Activated CD8-positive, alpha-beta T cell treated with anti-CD3 and anti-CD28 coated beads for 36 hours (primary cell): ENCODE data around the gene TM4SF20. TPM values are rescaled to one million over a fixed set of nuclear protein-coding genes. Genes with fewer than 3 reads are reported as not detected.
"Not testable (repeated sequence)": the region's sequence is repeated elsewhere in the genome, so short reads cannot be mapped to it uniquely, and the experiment has no call there.

Experiments
- ATAC-seq: fragments of 200-7000 bp; cut with Tn5 transposase; one replicate; pipeline ENCODE4 v1.10.0; 2021; ENCODE audit warnings: mild to moderate bottlenecking, moderate library complexity
- CTCF ChIA-PET: fragments of 350-600 bp; sonication (Branson Sonifier 250); formaldehyde crosslinking; loops from one replicate; lab custom pipeline; 2021; ENCODE audit warnings: antibody characterized with exemption; lab: Charles Lee
- POLR2A ChIA-PET: fragments of 350-600 bp; sonication (Branson Sonifier 250); formaldehyde crosslinking; loops from one replicate; lab custom pipeline; 2021; ENCODE audit warnings: antibody characterized with exemption; lab: Charles Lee
- DNase-seq: peaks from one replicate; pipeline ENCODE4 v3.0.0-alpha.2; 2020
- H3K27ac Mint-ChIP-seq: one replicate; pipeline ENCODE4 v1.8.0; 2021; ENCODE audit warnings: mild to moderate bottlenecking, mixed read lengths
- H3K27me3 Mint-ChIP-seq: one replicate; pipeline ENCODE4 v1.8.0; 2021; ENCODE audit warnings: mixed read lengths
- H3K36me3 Mint-ChIP-seq: one replicate; pipeline ENCODE4 v1.8.0; 2021; ENCODE audit warnings: low read depth, mixed read lengths
- H3K4me1 Mint-ChIP-seq: one replicate; pipeline ENCODE4 v1.8.0; 2021; ENCODE audit warnings: low read depth, mixed read lengths
- H3K4me3 Mint-ChIP-seq: one replicate; pipeline ENCODE4 v1.8.0; 2021; ENCODE audit warnings: mild to moderate bottlenecking, moderate library complexity, mixed read lengths
- H3K9me3 Mint-ChIP-seq: one replicate; pipeline ENCODE4 v1.8.0; 2021; ENCODE audit warnings: mixed read lengths
- CTCF ChIP-seq: fragments of 200-600 bp; IDR thresholded peaks from one replicate; pipeline ENCODE4 v1.8.0; 2022; ENCODE audit warnings: antibody characterized with exemption, mild to moderate bottlenecking
- intact Hi-C: fragments of 100-400 bp; cut with micrococcal nuclease; formaldehyde crosslinking; loops from one replicate; pipeline ENCODE4 v1.10.0; 2022
- total RNA-seq, 2 experiments: library from RNA; stranded (reverse); gene quantifications; one replicate each; pipeline ENCODE4 v1.2.3, GENCODE V29; 2021

The TM4SF20 gene
- total RNA-seq, 2 experiments from 2014 or later: not detected

- ChIA-PET POLR2A (interaction anchor here (0.6 kb wide), 1 partner anchor 260 kb away, joined by 3 read pairs; no protein-coding TSS in a partner anchor), CTCF (no interaction called here)
- DNase-seq (no peak), ATAC-seq (no peak)
- Mint-ChIP-seq H3K27ac (no peak overlapping the region), H3K36me3 (no peaks in the 10 kb centered on the region), H3K9me3 (no peaks in the 10 kb centered on the region), H3K4me3 (no peak overlapping the region), H3K4me1 (peaks cover 6% of the 10 kb centered on the region), H3K27me3 (no peaks in the 10 kb centered on the region)
- intact Hi-C loops: no loop called here
- TF ChIP-seq CTCF: no peak
Observed at GRCh38 chr2:227388537-227389011, 9.5 kb upstream of the TM4SF20 start.

GRCh38 chr2:227387583-227387982 is 8.5 kb upstream of the TM4SF20 start, which contains the start of gene SCYGR1:
Gene SCYGR1, minus strand, starts transcription at chr2:227387949. Its CDS starts 0 bp downstream, at chr2:227387949.
- H3K36me3 Mint-ChIP-seq, H3K4me3 Mint-ChIP-seq, intact Hi-C loops, H3K27ac Mint-ChIP-seq, CTCF ChIA-PET, POLR2A ChIA-PET, DNase-seq, H3K27me3 Mint-ChIP-seq, H3K9me3 Mint-ChIP-seq, H3K4me1 Mint-ChIP-seq, ATAC-seq: not testable (repeated sequence)

DNA sequence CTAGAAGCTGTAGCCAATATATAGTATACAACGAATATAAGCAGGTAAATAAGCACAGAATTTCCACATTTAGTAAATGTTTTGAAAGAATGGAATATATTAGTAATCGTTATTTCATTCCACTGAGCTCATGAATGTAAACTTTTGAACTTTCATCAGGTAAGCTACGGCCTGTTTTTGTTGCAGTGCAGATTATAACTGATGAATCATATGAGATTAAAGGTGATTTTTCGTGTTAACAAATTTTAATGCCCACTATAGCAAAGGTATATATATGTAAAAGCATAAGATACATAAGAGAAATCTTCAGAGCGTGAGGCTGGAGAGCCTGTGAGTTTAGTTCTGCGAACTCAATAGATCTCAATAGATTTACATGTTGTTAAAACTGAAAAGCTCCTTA is 7.5 kb upstream of the TM4SF20 start:
- POLR2A ChIA-PET: no interaction called here
- DNase-seq (no peak), ATAC-seq (no peak)
- H3K27ac Mint-ChIP-seq: no peak overlapping the region
- no peak for TF ChIP-seq CTCF
- H3K9me3 Mint-ChIP-seq: peaks cover 9% of the 10 kb centered on the region
- peaks cover 3% of the 10 kb centered on the region for H3K36me3 Mint-ChIP-seq
- no peak overlapping the region for H3K4me3 Mint-ChIP-seq
- H3K4me1 Mint-ChIP-seq: peaks cover 16% of the 10 kb centered on the region
- CTCF ChIA-PET: interaction anchor here (1.2 to 2.3 kb wide), 2 partner anchors 16 to 19 kb away, joined by 3 to 8 read pairs; no protein-coding TSS in a partner anchor
- intact Hi-C loops: no loop called here
- H3K27me3 Mint-ChIP-seq: no peaks in the 10 kb centered on the region

- Mint-ChIP-seq H3K27me3 (no peaks in the 10 kb centered on the region), H3K27ac (no peak overlapping the region), H3K9me3 (peaks cover 12% of the 10 kb centered on the region), H3K36me3 (peaks cover 3% of the 10 kb centered on the region), H3K4me3 (no peak overlapping the region), H3K4me1 (peaks cover 18% of the 10 kb centered on the region)
- no peak for TF ChIP-seq CTCF
- ChIA-PET POLR2A (no interaction called here), CTCF (interaction anchor here (1.2 to 1.7 kb wide), 2 partner anchors 10 to 14 kb away, joined by 3 to 4 read pairs; no protein-coding TSS in a partner anchor)
- intact Hi-C loops: no loop called here
- ATAC-seq: no peak
- DNase-seq: no peak
Observed at GRCh38 chr2:227383686-227384085, 4.6 kb upstream of the TM4SF20 start.

DNA sequence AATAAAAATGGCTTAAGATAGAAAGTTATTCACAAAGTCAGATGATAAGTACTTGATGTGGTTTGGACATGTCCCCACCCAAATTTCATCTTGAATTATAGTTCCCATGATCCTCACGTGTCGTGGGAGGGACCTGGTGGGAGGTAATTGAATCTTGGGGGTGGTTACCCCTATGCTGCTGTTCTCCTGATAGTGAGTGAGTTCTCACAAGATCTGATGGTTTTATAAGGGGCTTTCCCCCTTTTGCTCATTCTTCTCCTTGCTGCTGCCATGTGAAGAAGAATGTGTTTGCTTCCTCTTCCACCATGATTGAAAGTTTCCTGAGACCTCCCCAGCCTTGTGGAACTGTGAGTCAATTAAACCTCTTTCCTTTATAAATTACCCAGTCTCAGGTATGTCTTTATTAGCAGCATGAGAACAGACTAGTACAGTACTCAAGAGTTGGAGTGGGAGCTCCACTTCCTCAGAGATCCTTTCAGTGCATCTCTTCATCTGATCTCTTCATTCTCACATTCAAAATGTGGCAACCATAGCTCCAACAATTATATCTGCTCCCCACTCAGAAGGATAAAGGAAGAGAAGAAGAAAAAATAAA is 3.2 kb upstream of the TM4SF20 start:
- peaks cover 12% of the 10 kb centered on the region for H3K9me3 Mint-ChIP-seq
- H3K36me3 Mint-ChIP-seq, POLR2A ChIA-PET, DNase-seq, ATAC-seq, H3K4me3 Mint-ChIP-seq, H3K27me3 Mint-ChIP-seq, H3K27ac Mint-ChIP-seq, intact Hi-C loops: not testable (repeated sequence)
- H3K4me1 Mint-ChIP-seq: peaks cover 18% of the 10 kb centered on the region
- CTCF ChIA-PET: interaction anchor here (0.8 kb wide), 1 partner anchor 18 kb away, joined by 3 read pairs; no protein-coding TSS in a partner anchor

- intact Hi-C loops: no loop called here
- peaks cover 3% of the 10 kb centered on the region for H3K36me3 Mint-ChIP-seq
- peaks cover 17% of the 10 kb centered on the region for H3K4me1 Mint-ChIP-seq
- DNase-seq (no peak), ATAC-seq (no peak)
- ChIA-PET CTCF (no interaction called here), POLR2A (interaction anchor here (1.7 kb wide), 1 partner anchor 14 kb away, joined by 5 read pairs; no protein-coding TSS in a partner anchor)
- no peak overlapping the region for H3K4me3 Mint-ChIP-seq
- peaks cover 1% of the 10 kb centered on the region for H3K27me3 Mint-ChIP-seq
- H3K27ac Mint-ChIP-seq: no peak overlapping the region
- H3K9me3 Mint-ChIP-seq: peaks cover 12% of the 10 kb centered on the region
- no peak for TF ChIP-seq CTCF
Observed at GRCh38 chr2:227378371-227378782, 729 bp downstream of the TM4SF20 start.
